Measurements from ENCODE around the gene CDK14. TPM values are rescaled to one million over a fixed set of nuclear protein-coding genes. Genes with fewer than 3 reads are reported as not detected.

CDK14 gene
- total and polyA plus RNA-seq, 10 of the 15 experiments (the other 5 are each of a cell fraction or from before 2014, with no cell fraction given): 6.5 to 61.3 (median 24.2) TPM

GRCh38 chr7:90709501-90710465 lies 113.7 kb downstream of the CDK14 start:
- peak overlapping the region; percentile 98 for H3K4me2 ChIP-seq (ENCODE audit: control insufficient read depth, insufficient read depth)
- RAD21 ChIA-PET (ENCODE audit: unreplicated experiment): interaction anchor here (0.7 to 7.3 kb wide), 51 partner anchors 9 to 432 kb away, joined by 3 to 132 read pairs (median 5); partner anchors contain the start of gene CDK14
- BruUV-seq (replicated peaks): TSS peak; percentile 53
- no peak for DNase-seq (ENCODE audit: low read depth, low spot score)
- SMC1A ChIA-PET (ENCODE audit: uncharacterized antibody, unreplicated experiment): interaction anchor here (0.5 to 11.4 kb wide), 58 partner anchors 9 to 484 kb away, joined by 3 to 181 read pairs (median 6); no protein-coding TSS in a partner anchor
- POLR2A ChIA-PET: interaction anchor here (0.7 to 2.1 kb wide), 16 partner anchors 10 to 1738 kb away, joined by 3 to 11 read pairs (median 4); no protein-coding TSS in a partner anchor
- no peaks in the 10 kb centered on the region for H3K36me3 ChIP-seq (ENCODE audit: control insufficient read depth in 2 of 2, insufficient read depth in 2 of 2, low read length in 1 of 2)
- peak overlapping the region; percentile 69 for H2AFZ ChIP-seq (ENCODE audit: control insufficient read depth, low read depth, low read length)
- intact Hi-C loops (cut with micrococcal nuclease; ENCODE audit: unreplicated experiment): loop anchor here (1.0 to 10.0 kb wide), 7 partner anchors 41 to 555 kb away; partner anchors contain the start of genes CDK14 and FZD1
- CTCF ChIA-PET: interaction anchor here (0.6 to 12.9 kb wide), 61 partner anchors 10 to 599 kb away, joined by 3 to 271 read pairs (median 5); no protein-coding TSS in a partner anchor
- H3K9ac ChIP-seq (ENCODE audit: control insufficient read depth, insufficient read depth, low read length): peak overlapping the region; percentile 38
- in situ Hi-C loops (cut with MboI): no loop called here
- peak; percentile 72 for ATAC-seq
- H3K27ac ChIP-seq (ENCODE audit: control insufficient read depth, insufficient read depth): peak overlapping the region; percentile 78
- no peaks in the 10 kb centered on the region for H4K20me1 ChIP-seq (ENCODE audit: control insufficient read depth, insufficient read depth)
- no peak for FAIRE-seq
- H3K27me3 ChIP-seq (replicated peaks in 1 of 2; ENCODE audit: control insufficient read depth in 2 of 2, insufficient read depth in 2 of 2, low read length in 1 of 2): no peaks in the 10 kb centered on the region
- peaks cover 7% of the 10 kb centered on the region for H3K4me1 ChIP-seq (ENCODE audit: control insufficient read depth, insufficient read depth, low read length)
- peak overlapping the region; percentile 64 for H3K4me3 ChIP-seq
- H3K9me3 ChIP-seq (replicated peaks; ENCODE audit: control insufficient read depth, insufficient read depth, low read length): no peaks in the 10 kb centered on the region
- WGBS (ENCODE audit: insufficient coverage, insufficient replicate concordance, low lambda C conversion rate, missing lambda C conversion rate): 2% methylated on average over 11 of the region's 11 CpGs
- H3K79me2 ChIP-seq (ENCODE audit: control insufficient read depth, insufficient read depth, low read length): peaks cover 46% of the 10 kb centered on the region
- TF ChIP-seq TAF1 (IDR thresholded peaks at IDR 0.05; ENCODE audit: borderline replicate concordance, low read depth, low read length) (peak; percentile 57; the same call in 1 of the 2 replicates), BCL11A (IDR thresholded peaks at IDR 0.05; ENCODE audit: low read depth, low read length) (no peak), MLLT1 (IDR thresholded peaks at IDR 0.05) (no peak), EP300 (IDR thresholded peaks at IDR 0.05; ENCODE audit: borderline replicate concordance in 1 of 2, control insufficient read depth in 1 of 2, low read depth in 2 of 2, low read length in 2 of 2) (no peak), MEF2A (IDR thresholded peaks at IDR 0.05; ENCODE audit: insufficient read depth, low read depth, low read length) (no peak), IKZF2 (IDR thresholded peaks at IDR 0.05) (0 out of 4 replicates have a peak, but pooled peaks of 1 of the 2 experiments have one; percentile 7), WRNIP1 (IDR thresholded peaks at IDR 0.05; ENCODE audit: borderline replicate concordance, low read depth, low read length) (no peak), ZNF687 (IDR thresholded peaks at IDR 0.05) (no peak), ZBTB40 (IDR thresholded peaks at IDR 0.05; ENCODE audit: borderline replicate concordance) (no peak), ASH2L (IDR thresholded peaks at IDR 0.05; ENCODE audit: borderline replicate concordance, low read depth) (no peak)

Measured in GM12878 (cell line).